NCI-H1694 (cell line): Measurements from ENCODE around the gene NRDE2.

ENCODE experiments used
- DNase-seq: peaks from one replicate; lab custom pipeline; 2025; lab: John Stamatoyannopoulos, UW

Gene NRDE2

GRCh38 chr14:90331497-90332270, at the start of gene NRDE2:
Gene NRDE2, minus strand, starts transcription at chr14:90331941. Its CDS starts 37 bp downstream, at chr14:90331904.
- DNase-seq = peak; percentile 100

GRCh38 chr14:90381011-90381786, 49.5 kb upstream of the NRDE2 start:
- peak; percentile 32 for DNase-seq

- DNase-seq = no peak
Measured at GRCh38 chr14:90379106-90379505, 47.4 kb upstream of the NRDE2 start.

DNA sequence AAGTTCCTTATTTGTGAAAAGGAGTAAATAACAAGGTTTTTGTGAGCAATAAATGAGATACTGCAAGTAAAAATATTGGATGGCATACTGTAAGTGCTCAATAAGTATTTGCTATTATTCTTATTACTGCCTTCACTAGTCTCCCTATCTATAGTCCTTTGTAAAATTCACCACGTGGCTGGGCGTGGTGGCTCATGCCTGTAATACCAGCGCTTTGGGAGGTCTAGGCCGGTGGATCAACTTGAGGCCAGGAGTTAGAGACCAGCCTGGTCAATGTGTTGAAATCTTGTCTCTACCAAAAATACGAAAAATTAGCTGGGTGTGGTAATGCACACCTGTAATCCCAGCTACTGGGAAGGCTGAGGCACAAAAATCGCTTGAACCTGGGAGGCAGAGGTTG, 46.5 kb upstream of the NRDE2 start:
- no peak for DNase-seq

DNA sequence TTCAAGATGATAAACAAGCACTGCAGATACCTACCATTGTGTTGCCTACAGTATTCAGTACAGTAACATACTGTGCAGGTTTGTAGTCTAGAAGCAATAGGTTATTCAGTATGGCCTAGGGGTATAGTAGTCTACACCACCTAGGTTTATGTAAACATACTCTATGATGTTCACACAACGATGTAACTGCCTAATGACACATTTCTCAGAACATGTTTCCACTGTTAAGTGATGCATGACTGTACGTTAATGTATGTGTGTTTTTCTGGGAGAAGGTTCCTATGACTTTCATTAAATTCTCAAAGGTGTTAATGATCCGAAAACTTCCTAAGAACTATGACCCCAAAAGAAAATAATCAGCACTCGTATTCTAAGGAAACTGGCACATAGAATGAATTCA, 44.2 kb upstream of the NRDE2 start:
- no peak for DNase-seq

- no peak for DNase-seq
Measured at GRCh38 chr14:90374813-90375212, 43.1 kb upstream of the NRDE2 start.

GRCh38 chr14:90373887-90374286, 42.1 kb upstream of the NRDE2 start:
- no peak for DNase-seq

GRCh38 chr14:90368946-90369721, 37.4 kb upstream of the NRDE2 start:
- DNase-seq = no peak

DNA sequence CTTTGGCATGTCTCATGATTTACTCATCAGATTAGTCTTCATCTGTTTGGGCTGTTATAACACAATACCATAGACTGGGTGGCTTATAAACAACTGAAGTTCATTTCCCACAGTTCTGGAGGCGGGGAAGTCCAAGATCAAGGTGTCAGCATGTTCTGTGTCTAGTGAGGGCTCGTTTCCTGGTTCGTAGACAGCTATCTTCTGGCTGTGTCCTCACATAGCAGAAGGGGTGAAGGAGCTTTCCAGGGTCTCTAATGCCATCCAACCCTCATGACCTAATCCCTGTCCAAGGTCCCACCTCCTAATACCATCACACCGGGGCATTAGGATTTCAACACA, 30.8 kb upstream of the NRDE2 start:
- DNase-seq = no peak

DNA sequence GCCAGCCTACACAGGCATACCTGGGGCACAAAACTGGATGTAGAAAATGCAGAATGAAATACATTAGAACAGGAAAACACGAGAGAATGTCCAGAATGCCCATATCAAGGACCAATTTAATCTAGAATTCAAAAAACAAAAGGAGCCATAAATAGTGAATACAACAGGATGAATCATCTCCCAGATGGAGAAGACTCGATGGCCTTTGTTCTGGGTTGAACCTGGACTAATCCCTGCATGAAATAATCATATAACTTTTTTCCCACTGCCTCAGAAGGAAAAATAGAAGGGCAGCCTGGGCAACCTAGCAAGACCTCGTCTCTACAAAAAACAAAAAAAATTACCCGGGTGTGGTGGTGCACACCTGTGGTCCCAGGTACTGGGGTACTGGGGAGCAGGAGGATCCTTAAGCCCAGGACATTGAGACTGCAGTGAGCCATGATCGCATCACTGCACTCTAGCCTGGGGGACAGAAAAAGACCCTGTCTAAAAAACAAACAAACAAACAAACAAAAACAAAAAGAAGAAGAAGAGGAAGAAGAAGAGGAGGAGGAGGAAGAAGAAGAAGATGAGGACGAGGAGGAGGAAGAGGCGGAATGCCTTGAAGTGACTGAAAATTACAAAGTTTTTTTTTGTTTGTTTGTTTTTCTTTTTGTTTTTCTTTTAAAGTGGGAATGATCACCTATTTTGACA, 30.3 kb upstream of the NRDE2 start:
- no peak for DNase-seq

DNA sequence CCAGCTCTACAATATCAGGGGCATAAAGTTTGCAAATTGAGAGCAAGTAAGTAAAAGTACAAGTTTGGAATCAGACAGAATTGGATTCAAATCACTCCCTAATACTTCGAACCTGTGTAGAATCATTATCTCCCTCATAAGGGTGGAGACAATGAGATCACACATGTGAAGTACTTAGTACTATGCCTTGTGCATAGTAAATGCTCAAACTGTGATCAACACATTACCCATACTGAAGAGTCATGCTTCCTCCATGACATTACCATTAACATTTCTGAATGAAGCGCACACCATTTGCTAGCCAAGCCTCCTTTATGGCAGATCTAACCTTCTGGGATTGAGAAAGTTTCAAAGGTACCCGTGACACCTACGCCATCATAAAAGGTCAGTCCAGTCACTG, 26.6 kb upstream of the NRDE2 start:
- no peak for DNase-seq

DNA sequence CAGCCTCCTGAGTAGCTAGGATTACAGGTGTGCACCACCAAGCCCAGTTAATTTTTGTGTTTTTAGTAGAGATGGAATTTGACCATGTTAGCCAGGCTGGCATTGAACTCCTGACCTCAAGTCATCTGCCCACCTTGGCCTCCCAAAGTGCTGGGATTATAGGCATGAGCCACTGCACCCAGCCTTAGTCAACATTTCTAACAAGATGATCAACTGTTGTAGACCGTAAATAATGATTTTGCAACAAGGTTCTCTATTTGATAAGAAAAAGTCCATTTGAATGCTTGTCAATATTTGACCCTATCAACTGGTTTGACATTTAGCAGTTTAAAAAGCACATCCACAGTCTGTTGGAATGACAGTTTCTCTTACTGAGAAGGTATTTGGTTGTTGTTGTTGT, 25.2 kb upstream of the NRDE2 start:
- DNase-seq = no peak

GRCh38 chr14:90355540-90356518, 24.1 kb upstream of the NRDE2 start:
- DNase-seq = no peak

DNA sequence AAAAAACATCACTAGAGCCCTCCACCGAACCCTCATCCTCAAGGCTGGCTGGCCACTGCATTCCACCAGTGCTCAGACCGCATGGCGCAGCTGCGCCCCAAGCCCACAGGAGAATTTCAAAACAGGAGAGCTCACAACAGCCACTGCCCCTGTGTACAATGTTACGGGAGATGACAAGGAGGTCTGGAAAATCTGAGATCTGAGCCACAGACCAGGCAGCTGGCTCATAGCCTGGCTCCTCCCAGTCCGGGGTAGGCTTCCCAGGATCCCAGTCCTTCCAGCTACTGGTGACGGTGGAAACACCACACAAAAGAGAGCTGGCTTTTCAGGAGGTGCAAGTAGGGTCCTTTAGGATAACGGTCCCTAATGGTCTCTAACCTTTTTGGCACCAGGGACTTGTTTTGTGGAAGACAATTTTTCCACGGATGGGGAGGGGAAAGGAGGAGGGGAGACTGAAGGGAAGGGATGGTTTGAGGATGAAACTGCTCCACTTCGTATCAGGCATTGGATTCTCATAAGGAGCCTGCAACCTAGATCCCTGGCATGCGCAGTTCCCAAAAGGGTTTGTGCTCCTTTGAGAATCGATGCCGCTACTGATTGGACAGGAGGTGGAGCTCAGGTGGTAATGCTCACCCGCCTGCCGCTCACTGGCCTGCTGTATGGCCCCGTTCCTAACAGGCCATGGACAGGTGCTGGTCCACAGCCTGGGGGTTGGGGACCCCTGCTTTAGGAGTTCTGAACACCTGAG, 23.0 kb upstream of the NRDE2 start:
- DNase-seq = no peak

- no peak for DNase-seq
Measured at GRCh38 chr14:90349739-90350138, 18.0 kb upstream of the NRDE2 start.

- DNase-seq = no peak
Measured at GRCh38 chr14:90348270-90348669, 16.5 kb upstream of the NRDE2 start.

DNA sequence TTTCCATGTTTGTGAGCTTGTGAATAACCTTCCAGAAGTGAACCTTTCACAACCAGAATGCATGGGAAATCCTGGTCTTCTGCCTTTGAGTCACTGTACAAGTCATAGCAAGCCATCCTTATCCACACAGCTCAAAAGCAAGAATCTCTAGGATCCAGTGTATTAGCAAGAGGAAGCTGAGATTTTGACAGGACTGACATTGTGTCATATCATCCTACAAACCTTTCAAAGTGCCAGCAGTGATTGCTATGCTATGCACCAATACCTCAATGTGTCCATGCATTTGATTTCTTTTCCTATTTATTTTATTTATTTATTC, 13.5 kb upstream of the NRDE2 start:
- no peak for DNase-seq

DNA sequence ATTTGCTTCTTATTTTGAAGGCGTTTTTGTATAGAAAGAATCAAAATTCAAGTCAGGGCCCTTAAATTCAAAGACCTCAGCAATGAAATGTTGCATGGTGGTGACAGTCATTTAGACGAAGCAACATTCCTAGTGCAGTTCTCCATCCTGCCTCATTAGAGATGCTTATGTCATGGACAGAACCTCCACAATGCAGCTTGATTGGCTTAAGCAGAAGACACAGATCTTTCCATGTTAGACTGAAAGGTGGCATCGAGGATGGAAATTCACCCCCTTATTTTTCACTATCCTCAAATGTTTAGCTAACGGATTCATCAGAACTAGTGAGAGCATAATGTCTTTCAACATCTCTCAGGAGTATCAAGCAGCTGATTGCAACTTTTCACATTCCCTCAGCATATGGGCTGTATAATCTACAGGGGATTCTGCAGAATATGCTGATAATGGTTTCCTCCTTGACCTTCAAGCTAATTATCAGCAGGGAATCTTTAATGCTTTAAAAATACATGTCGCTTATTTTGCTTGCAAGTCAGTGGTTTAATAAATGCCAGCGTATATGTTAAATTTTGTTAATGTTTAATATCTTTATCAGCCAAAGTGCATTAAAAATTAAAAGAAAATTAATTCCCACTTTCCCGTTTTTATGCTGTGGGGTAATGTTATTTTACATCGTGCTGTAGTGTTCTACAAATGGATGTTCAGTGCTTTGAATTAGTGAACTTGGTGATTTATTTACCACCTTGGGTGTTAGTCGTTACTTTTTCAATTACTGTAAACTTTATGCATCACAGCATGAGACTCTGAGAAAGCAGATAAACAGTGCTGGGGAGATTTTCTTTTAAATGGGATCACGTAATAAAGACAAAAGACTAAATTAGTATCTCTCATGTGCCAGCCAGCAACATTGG, 12.8 kb upstream of the NRDE2 start:
- no peak for DNase-seq

DNA sequence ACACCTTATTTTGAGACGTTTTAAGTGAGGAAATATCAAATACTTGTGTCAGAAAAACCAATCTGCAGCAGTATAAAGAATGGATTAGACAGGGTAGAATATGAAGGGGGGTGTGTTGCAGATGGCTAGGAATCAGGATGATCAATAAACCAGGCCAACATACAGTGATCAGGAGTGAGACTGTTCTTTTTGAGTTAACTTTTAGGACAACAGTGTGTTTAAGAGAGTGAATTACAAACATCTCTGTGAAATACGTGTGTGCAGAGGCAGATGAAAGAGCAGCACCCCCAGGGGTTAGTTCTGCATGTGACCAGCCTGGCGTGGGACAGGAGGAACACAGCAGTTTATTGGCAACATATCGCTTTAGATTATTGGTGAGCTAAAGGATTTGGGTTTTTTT, 10.6 kb upstream of the NRDE2 start:
- no peak for DNase-seq
